ENCODE data around the gene PAX5. TPM values are rescaled to one million over a fixed set of nuclear protein-coding genes. Genes with fewer than 3 reads are reported as not detected.

The PAX5 gene
- polyA plus RNA-seq, 2 of the 4 experiments (the other 2 are of a cell fraction): not detected

- ATAC-seq (no peak; a peak in 1 of 6 replicates), FAIRE-seq (no peak), DNase-seq (ENCODE audit: low read depth in 1 of 2, low spot score in 1 of 2) (no peak)
- Histone ChIP-seq H3K4me1 (peaks cover 3% of the 10 kb centered on the region; the same call in 1 of the 3 replicates), H3K4me3 (no peak overlapping the region), H3K4me2 (no peak overlapping the region), H3K27ac (no peak overlapping the region), H3K9me3 (peaks cover 3% of the 10 kb centered on the region)
- ChIA-PET POLR2A (no interaction called here), CTCF (interaction anchor here (0.8 to 3.6 kb wide), 4 partner anchors 10 to 112 kb away, joined by 3 to 15 read pairs (median 5); no protein-coding TSS in a partner anchor)
- 58% methylated on average over 15 of the region's 15 CpGs for WGBS (ENCODE audit: missing lambda C conversion rate)
- no peak for TF ChIP-seq ZSCAN20 (CRISPR knock-in tag; IDR thresholded peaks at IDR 0.05)
- no peak for TF ChIP-seq BCL3 (IDR thresholded peaks at IDR 0.05)
- TF ChIP-seq SREBF2 (IDR thresholded peaks at IDR 0.05): no peak
- no peak for TF ChIP-seq CHD4 (IDR thresholded peaks at IDR 0.05; ENCODE audit: borderline replicate concordance)
- TF ChIP-seq HEYL (CRISPR knock-in tag; IDR thresholded peaks at IDR 0.05): no peak
- TF ChIP-seq RAD21 (conservative IDR thresholded peaks at IDR 0.05 in 1 of 2, IDR thresholded peaks at IDR 0.05 in 1 of 2): no peak
- no peak for TF ChIP-seq RNF2 (IDR thresholded peaks at IDR 0.05; ENCODE audit: borderline replicate concordance, low read depth)
- TF ChIP-seq HES2 (IDR thresholded peaks at IDR 0.05): no peak
- no peak for TF ChIP-seq MAFK (IDR thresholded peaks at IDR 0.05; ENCODE audit: partially characterized antibody)
- no peak for TF ChIP-seq ZFP36 (IDR thresholded peaks at IDR 0.05; ENCODE audit: borderline replicate concordance, partially characterized antibody)
- TF ChIP-seq FOSL2 (IDR thresholded peaks at IDR 0.05): no peak
- TF ChIP-seq FOSL2 (CRISPR knock-in tag; IDR thresholded peaks at IDR 0.05): no peak
These were observed 48.9 kb downstream of the PAX5 start for GRCh38 chr9:36985061-36985768.

GRCh38 chr9:36980148-36980974 is 53.7 kb downstream of the PAX5 start:
- peak; percentile 53 to 73; a peak in 5 of 6 replicates for ATAC-seq
- CTCF ChIA-PET: interaction anchor here (0.6 to 6.3 kb wide), 10 partner anchors 10 to 502 kb away, joined by 3 to 49 read pairs (median 3); no protein-coding TSS in a partner anchor
- peak; percentile 32 to 35 for DNase-seq (ENCODE audit: low read depth in 1 of 2, low spot score in 1 of 2)

More at GRCh38 chr9:36980148-36980974, 53.7 kb downstream of the PAX5 start:
- FAIRE-seq: no peak
- no peak overlapping the region for H3K4me3 ChIP-seq
- H3K4me2 ChIP-seq: no peak overlapping the region
- peak; percentile 19 to 48; a peak in 2 of 5 replicates for TF ChIP-seq RAD21 (conservative IDR thresholded peaks at IDR 0.05 in 1 of 2, IDR thresholded peaks at IDR 0.05 in 1 of 2)
- TF ChIP-seq CTCF (IDR thresholded peaks at IDR 0.05): peak; percentile 9; the same call in 1 of the 3 replicates
- TF ChIP-seq FOXS1 (CRISPR knock-in tag; IDR thresholded peaks at IDR 0.05): no peak
- no peaks in the 10 kb centered on the region for H3K9me3 ChIP-seq
- WGBS (ENCODE audit: missing lambda C conversion rate): 47% methylated on average over 6 of the region's 7 CpGs
- POLR2A ChIA-PET: no interaction called here
- no peak overlapping the region for H3K27ac ChIP-seq
- H3K4me1 ChIP-seq: peaks cover 10% of the 10 kb centered on the region; the same call in 1 of the 3 replicates

All from A549 (cell line).